ENCODE results near the gene PDCD1. TPM values are rescaled to one million over a fixed set of nuclear protein-coding genes. Genes with fewer than 3 reads are reported as not detected.

The PDCD1 gene
- total RNA-seq, 1 experiment from 2014 or later: not detected

DNA sequence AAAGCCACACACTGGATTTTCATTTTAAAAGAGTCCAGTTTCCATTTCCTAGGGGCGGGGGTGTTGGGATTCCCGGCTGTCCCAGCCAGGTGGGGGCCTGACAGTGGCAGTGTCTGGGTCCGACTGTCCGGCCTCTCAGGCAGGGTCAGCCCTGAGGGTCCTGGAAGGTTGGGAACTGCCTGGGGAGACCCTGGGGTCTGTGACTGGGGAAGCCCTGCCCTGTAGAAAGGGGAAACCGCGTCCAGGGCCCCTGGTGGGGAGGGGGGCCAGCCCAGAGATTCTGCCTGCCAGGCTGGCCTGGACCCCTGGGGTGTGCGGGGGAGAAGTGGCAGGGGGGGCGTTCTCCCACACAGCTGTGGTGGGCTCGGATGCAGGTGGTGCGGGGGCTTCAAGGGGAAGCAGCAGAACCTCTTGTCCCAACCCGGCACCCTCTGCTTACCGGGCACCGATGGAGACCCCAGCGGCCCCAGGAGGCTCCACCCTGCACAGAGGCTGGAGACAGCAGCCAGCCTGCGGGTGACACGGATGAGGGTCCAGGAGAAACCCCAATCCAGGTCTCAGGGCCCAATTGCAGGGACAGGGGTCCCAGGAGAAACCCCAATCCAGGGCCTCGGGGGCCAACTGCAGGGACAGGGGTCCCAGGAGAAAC is 15.7 kb upstream of the PDCD1 start:
- H3K27ac ChIP-seq: no peak overlapping the region
- peaks cover 30% of the 10 kb centered on the region for H3K27me3 ChIP-seq (ENCODE audit: insufficient read depth, low read depth)
- intact Hi-C loops (cut with micrococcal nuclease; ENCODE audit: unreplicated experiment): loop anchor here (10.0 kb wide), 1 partner anchor 140 kb away; the partner anchor contains the start of gene D2HGDH
- H4K20me1 ChIP-seq (ENCODE audit: insufficient read depth): no peaks in the 10 kb centered on the region
- no peak overlapping the region for H3K4me3 ChIP-seq
- no peak overlapping the region for H3K4me2 ChIP-seq
- no TSS peak for BruUV-seq (replicated peaks)
- POLR2A ChIA-PET (ENCODE audit: unreplicated experiment): no interaction called here
- no peaks in the 10 kb centered on the region for H3K36me3 ChIP-seq (ENCODE audit: low read depth)
- no peaks in the 10 kb centered on the region for H3K9me2 ChIP-seq (ENCODE audit: insufficient read depth)
- H3K9me3 ChIP-seq (ENCODE audit: insufficient read depth, low read depth): no peaks in the 10 kb centered on the region
- H3F3A ChIP-seq (ENCODE audit: insufficient read depth, low read depth): peaks cover under 1% of the 10 kb centered on the region; the same call in 1 of the 2 replicates
- CTCF ChIA-PET: no interaction called here
- H3K79me2 ChIP-seq (ENCODE audit: low read depth): no peaks in the 10 kb centered on the region
- DNase-seq: no peak
- TF ChIP-seq, protein P1, sequence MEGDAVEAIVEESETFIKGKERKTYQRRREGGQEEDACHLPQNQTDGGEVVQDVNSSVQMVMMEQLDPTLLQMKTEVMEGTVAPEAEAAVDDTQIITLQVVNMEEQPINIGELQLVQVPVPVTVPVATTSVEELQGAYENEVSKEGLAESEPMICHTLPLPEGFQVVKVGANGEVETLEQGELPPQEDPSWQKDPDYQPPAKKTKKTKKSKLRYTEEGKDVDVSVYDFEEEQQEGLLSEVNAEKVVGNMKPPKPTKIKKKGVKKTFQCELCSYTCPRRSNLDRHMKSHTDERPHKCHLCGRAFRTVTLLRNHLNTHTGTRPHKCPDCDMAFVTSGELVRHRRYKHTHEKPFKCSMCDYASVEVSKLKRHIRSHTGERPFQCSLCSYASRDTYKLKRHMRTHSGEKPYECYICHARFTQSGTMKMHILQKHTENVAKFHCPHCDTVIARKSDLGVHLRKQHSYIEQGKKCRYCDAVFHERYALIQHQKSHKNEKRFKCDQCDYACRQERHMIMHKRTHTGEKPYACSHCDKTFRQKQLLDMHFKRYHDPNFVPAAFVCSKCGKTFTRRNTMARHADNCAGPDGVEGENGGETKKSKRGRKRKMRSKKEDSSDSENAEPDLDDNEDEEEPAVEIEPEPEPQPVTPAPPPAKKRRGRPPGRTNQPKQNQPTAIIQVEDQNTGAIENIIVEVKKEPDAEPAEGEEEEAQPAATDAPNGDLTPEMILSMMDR (conservative IDR thresholded peaks at IDR 0.05): no peak
- TF ChIP-seq EZH2 (IDR thresholded peaks at IDR 0.05; ENCODE audit: low read depth): no peak
- no peaks in the 10 kb centered on the region for H3K4me1 ChIP-seq (replicated peaks; ENCODE audit: insufficient read depth)
- no peak overlapping the region for H2AFZ ChIP-seq

DNA sequence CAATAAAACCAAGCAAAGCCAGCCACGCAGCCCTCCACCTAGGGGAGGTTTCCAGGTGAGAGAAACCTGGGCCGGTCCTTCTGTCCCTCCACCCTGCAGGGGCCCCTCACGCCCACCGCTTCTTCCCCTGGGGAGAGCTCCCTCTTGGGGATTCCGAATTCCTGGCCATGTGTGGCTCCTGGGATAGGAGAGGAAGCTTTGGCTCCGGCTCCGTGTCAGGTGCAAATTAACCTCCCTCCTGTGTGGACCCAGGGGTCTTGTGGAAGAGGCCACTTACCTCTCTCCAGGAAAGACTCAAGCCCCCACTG is 15.1 kb upstream of the PDCD1 start:
- no TSS peak for BruUV-seq (replicated peaks)
- Histone ChIP-seq H3K79me2 (ENCODE audit: low read depth) (no peaks in the 10 kb centered on the region), H3F3A (ENCODE audit: insufficient read depth, low read depth) (peaks cover 7% of the 10 kb centered on the region; the same call in 1 of the 2 replicates), H3K36me3 (ENCODE audit: low read depth) (no peaks in the 10 kb centered on the region), H2AFZ (no peak overlapping the region), H3K27me3 (ENCODE audit: insufficient read depth, low read depth) (peaks cover 37% of the 10 kb centered on the region), H3K4me1 (replicated peaks; ENCODE audit: insufficient read depth) (no peaks in the 10 kb centered on the region), H3K4me2 (no peak overlapping the region), H4K20me1 (ENCODE audit: insufficient read depth) (no peaks in the 10 kb centered on the region), H3K27ac (no peak overlapping the region), H3K4me3 (no peak overlapping the region), H3K9me2 (ENCODE audit: insufficient read depth) (no peaks in the 10 kb centered on the region), H3K9me3 (ENCODE audit: insufficient read depth, low read depth) (no peaks in the 10 kb centered on the region)
- POLR2A ChIA-PET (ENCODE audit: unreplicated experiment): no interaction called here
- CTCF ChIA-PET: interaction anchor here (0.6 kb wide), 1 partner anchor 215 kb away, joined by 4 read pairs; no protein-coding TSS in a partner anchor
- intact Hi-C loops (cut with micrococcal nuclease; ENCODE audit: unreplicated experiment): loop anchor here (10.0 kb wide), 1 partner anchor 139 kb away; the partner anchor contains the start of gene D2HGDH
- DNase-seq: no peak
- no peak for TF ChIP-seq EZH2 (IDR thresholded peaks at IDR 0.05; ENCODE audit: low read depth)
- TF ChIP-seq, protein P1 (conservative IDR thresholded peaks at IDR 0.05): no peak

GRCh38 chr2:241873081-241873802 is 14.5 kb upstream of the PDCD1 start:
- Histone ChIP-seq H3K79me2 (ENCODE audit: low read depth) (no peaks in the 10 kb centered on the region), H3K4me3 (no peak overlapping the region), H3K9me3 (ENCODE audit: insufficient read depth, low read depth) (no peaks in the 10 kb centered on the region), H3K36me3 (ENCODE audit: low read depth) (no peaks in the 10 kb centered on the region), H3K4me2 (no peak overlapping the region), H2AFZ (no peak overlapping the region), H3K27me3 (ENCODE audit: insufficient read depth, low read depth) (peaks cover 42% of the 10 kb centered on the region), H3F3A (ENCODE audit: insufficient read depth, low read depth) (peaks cover 10% of the 10 kb centered on the region; the same call in 1 of the 2 replicates), H3K9me2 (ENCODE audit: insufficient read depth) (no peaks in the 10 kb centered on the region), H3K4me1 (replicated peaks; ENCODE audit: insufficient read depth) (no peaks in the 10 kb centered on the region), H3K27ac (no peak overlapping the region), H4K20me1 (ENCODE audit: insufficient read depth) (no peaks in the 10 kb centered on the region)
- POLR2A ChIA-PET (ENCODE audit: unreplicated experiment): no interaction called here
- CTCF ChIA-PET: interaction anchor here (0.6 kb wide), 1 partner anchor 215 kb away, joined by 4 read pairs; no protein-coding TSS in a partner anchor
- intact Hi-C loops (cut with micrococcal nuclease; ENCODE audit: unreplicated experiment): loop anchor here (10.0 kb wide), 1 partner anchor 138 kb away; the partner anchor contains the start of gene D2HGDH
- BruUV-seq (replicated peaks): no TSS peak
- no peak for DNase-seq
- TF ChIP-seq EZH2 (IDR thresholded peaks at IDR 0.05; ENCODE audit: low read depth): no peak
- TF ChIP-seq, protein P1 (conservative IDR thresholded peaks at IDR 0.05): no peak
